IPS-20b (cell line): ENCODE measurements around the gene RAD51B.

Experiments used
- H3K27ac ChIP-seq: one replicate; pipeline ENCODE4 v1.5.1; 2013; ENCODE audit warnings: low read length
- H3K27me3 ChIP-seq: 2 replicates; pipeline ENCODE4 v1.6.1; 2013; ENCODE audit warnings: mild to moderate bottlenecking, low read length, inconsistent platforms; ENCODE audit not compliant: insufficient read depth
- H3K36me3 ChIP-seq: 2 replicates; pipeline ENCODE4 v1.6.1; 2013; ENCODE audit warnings: low read depth, mild to moderate bottlenecking, inconsistent platforms, low read length, moderate library complexity; ENCODE audit not compliant: insufficient read depth
- H3K4me1 ChIP-seq: 2 replicates; pipeline ENCODE4 v1.6.1; 2013; ENCODE audit warnings: mild to moderate bottlenecking, control low read depth, inconsistent platforms, low read length, moderate library complexity; ENCODE audit not compliant: insufficient read depth
- H3K4me3 ChIP-seq: 2 replicates; pipeline ENCODE4 v1.5.1; 2013; ENCODE audit warnings: mild to moderate bottlenecking, low read length, inconsistent platforms
- H3K9ac ChIP-seq: 2 replicates; pipeline ENCODE4 v1.6.1; 2013; ENCODE audit warnings: low read depth, mild to moderate bottlenecking, inconsistent platforms, low read length, moderate library complexity
- H3K9me3 ChIP-seq: 2 replicates; pipeline ENCODE4 v1.6.1; 2013; ENCODE audit warnings: mild to moderate bottlenecking, low read depth, low read length, inconsistent platforms; ENCODE audit not compliant: insufficient read depth

The RAD51B gene

DNA sequence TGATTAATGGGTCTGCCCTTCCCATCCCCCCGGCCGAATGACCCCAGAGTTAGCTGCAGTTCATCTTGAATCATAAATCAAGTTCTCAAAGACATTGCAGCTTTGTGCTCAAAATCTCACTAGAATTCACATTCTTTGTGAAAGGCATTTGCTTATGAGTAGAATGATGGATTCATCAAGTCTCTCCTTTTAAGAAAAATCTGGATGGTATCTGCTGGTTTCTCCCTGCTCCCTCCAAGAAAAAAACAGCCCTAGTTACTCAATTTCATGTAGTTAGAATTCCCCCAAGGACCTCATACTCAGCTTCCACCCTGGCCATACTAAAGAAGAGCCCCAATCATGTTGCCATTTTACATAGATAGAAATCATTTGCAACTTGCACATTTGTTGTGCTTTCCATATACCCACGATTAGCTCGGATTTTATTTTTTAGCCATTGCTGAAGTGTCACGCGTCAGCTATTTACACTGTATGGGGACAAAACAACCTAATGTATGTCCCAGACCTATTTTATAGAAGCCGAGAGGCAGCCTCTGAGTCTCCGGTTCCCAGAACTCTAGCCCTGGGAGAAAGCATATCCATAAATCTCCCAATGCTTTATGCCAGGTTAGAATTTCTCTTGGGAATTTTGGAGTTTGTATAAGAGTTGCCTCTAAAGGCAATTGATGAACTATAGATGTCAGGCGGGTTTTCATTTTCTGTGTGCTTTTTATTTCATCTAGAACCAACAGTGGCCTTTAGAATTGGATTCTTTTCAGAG is 673.8 kb downstream of the RAD51B start:
- Histone ChIP-seq H3K9me3 (no peaks in the 10 kb centered on the region), H3K4me1 (peaks cover 20% of the 10 kb centered on the region; the same call in 1 of the 2 replicates), H3K27me3 (no peaks in the 10 kb centered on the region)

DNA sequence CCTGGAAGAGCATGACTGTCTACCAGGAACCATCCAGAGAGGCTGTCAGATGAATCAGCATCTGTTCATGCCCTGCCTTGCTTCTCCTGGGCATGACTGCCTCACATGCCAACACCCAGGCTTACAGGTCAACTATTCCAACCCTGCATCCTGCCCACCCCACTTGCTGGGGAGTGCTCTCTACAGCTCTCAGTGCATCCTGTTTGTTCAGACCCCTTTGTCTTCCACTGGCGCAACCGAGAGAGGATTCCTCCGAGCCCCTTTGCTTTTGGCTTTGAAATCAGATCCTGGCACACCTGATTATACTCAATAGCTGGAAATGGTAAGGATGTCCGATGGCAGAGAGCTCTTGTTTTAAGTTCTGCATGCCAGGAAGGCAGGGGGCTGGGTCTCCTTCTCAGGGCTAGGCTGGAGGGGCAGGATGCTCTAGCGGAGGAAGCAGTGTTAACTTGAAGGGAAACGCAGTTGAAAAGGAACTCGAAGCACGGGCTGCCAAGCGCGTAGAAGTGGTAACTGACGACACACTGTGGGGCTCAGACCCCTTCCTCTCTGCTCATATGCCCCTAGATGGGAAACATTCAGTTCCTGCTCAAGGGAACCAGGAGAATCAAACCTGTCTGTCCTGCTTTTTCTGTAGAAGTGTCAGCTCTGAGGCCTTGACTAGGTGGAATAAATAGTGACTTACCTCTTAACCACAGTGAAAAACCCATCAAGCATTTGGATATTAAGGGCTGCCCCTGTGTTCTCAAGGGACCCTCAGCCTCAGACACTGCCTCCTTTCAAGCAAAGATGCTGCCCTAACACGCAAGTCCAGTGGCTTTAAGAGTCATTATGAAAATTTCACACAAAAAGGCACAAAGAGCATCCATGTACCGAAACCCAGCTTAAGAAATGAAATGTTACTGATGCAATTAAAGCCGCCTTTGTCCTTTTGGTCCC is 675.8 kb downstream of the RAD51B start:
- Histone ChIP-seq H3K4me1 (peaks cover 18% of the 10 kb centered on the region; the same call in 1 of the 2 replicates), H3K36me3 (no peaks in the 10 kb centered on the region), H3K9me3 (no peaks in the 10 kb centered on the region), H3K27ac (no peak overlapping the region), H3K27me3 (no peaks in the 10 kb centered on the region), H3K9ac (no peak overlapping the region), H3K4me3 (no peak overlapping the region)

More for the DNA sequence above, 673.8 kb downstream of the RAD51B start:
- Histone ChIP-seq H3K4me3 (no peak overlapping the region), H3K36me3 (no peaks in the 10 kb centered on the region), H3K27ac (no peak overlapping the region), H3K9ac (no peak overlapping the region)

GRCh38 chr14:68497011-68497410 is 677.4 kb downstream of the RAD51B start:
- Histone ChIP-seq H3K27ac (no peak overlapping the region), H3K4me1 (peaks cover 13% of the 10 kb centered on the region; the same call in 1 of the 2 replicates), H3K9ac (no peak overlapping the region), H3K9me3 (no peaks in the 10 kb centered on the region), H3K27me3 (no peaks in the 10 kb centered on the region), H3K4me3 (no peak overlapping the region), H3K36me3 (no peaks in the 10 kb centered on the region)

DNA sequence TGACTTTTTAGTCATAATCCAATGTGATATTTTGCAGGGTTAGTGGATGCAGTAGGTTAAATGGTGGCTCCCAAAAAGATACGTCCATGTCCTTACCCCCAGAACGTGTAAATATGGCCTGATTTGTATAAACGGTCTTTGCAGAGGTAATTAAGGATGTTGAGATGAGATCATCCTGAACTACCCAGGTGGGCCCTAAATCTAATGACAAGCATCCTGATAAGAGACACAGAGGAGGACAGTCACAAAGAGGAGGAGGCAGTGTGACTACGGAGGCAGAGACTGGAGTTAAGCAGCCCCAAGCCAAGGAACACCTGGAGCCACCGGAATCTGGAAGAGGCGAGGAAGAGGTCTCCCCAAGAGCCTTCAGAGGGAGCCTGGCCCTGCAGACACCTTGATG is 679.9 kb downstream of the RAD51B start:
- Histone ChIP-seq H3K27ac (no peak overlapping the region), H3K27me3 (no peaks in the 10 kb centered on the region), H3K9ac (no peak overlapping the region), H3K4me1 (peaks cover 4% of the 10 kb centered on the region; the same call in 1 of the 2 replicates), H3K36me3 (no peaks in the 10 kb centered on the region), H3K9me3 (no peaks in the 10 kb centered on the region), H3K4me3 (no peak overlapping the region)

- no peak overlapping the region for H3K27ac ChIP-seq
- H3K27me3 ChIP-seq, result no peaks in the 10 kb centered on the region
- H3K9me3 ChIP-seq, result no peaks in the 10 kb centered on the region
- H3K4me3 ChIP-seq, result no peak overlapping the region
- H3K4me1 ChIP-seq, result peaks cover 15% of the 10 kb centered on the region; the same call in 1 of the 2 replicates
- no peak overlapping the region for H3K9ac ChIP-seq
- H3K36me3 ChIP-seq, result no peaks in the 10 kb centered on the region
Measured at GRCh38 chr14:68501171-68501570, 681.6 kb downstream of the RAD51B start.

GRCh38 chr14:68501614-68502052 is 682.1 kb downstream of the RAD51B start:
- Histone ChIP-seq H3K36me3 (no peaks in the 10 kb centered on the region), H3K4me3 (no peak overlapping the region), H3K9me3 (no peaks in the 10 kb centered on the region), H3K9ac (no peak overlapping the region), H3K27me3 (no peaks in the 10 kb centered on the region), H3K27ac (no peak overlapping the region), H3K4me1 (peaks cover 16% of the 10 kb centered on the region; the same call in 1 of the 2 replicates)

DNA sequence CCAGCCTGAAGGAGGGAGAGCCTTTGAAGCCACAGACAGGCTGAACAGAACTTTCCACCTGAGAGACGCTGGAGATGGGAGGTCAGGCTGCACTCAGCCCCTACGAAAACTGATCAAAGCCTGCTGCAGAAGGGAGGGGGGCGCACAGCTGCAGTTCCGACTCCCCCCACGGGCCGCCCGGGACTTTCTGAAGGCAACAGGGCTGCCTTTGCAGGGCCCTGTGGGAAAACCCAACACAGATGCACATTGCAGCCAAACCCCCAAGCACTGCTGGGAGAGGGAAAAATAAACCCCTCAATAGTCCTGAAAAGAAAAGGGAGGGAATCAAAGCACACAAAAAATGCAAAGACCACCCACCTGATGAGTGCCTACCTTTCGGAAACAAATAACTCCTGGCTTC is 682.7 kb downstream of the RAD51B start:
- H3K4me3 ChIP-seq, result no peak overlapping the region
- H3K9me3 ChIP-seq, result no peaks in the 10 kb centered on the region
- no peaks in the 10 kb centered on the region for H3K27me3 ChIP-seq
- H3K36me3 ChIP-seq, result no peaks in the 10 kb centered on the region
- no peak overlapping the region for H3K27ac ChIP-seq
- H3K4me1 ChIP-seq, result peaks cover 16% of the 10 kb centered on the region; the same call in 1 of the 2 replicates
- no peak overlapping the region for H3K9ac ChIP-seq

- Histone ChIP-seq H3K9me3 (no peaks in the 10 kb centered on the region), H3K4me3 (no peak overlapping the region), H3K36me3 (no peaks in the 10 kb centered on the region), H3K27ac (no peak overlapping the region), H3K9ac (no peak overlapping the region), H3K27me3 (no peaks in the 10 kb centered on the region), H3K4me1 (peaks cover 16% of the 10 kb centered on the region; the same call in 1 of the 2 replicates)
Measured at GRCh38 chr14:68503186-68503825, 683.7 kb downstream of the RAD51B start.

- H3K4me1 ChIP-seq, result peaks cover 16% of the 10 kb centered on the region; the same call in 1 of the 2 replicates
- no peaks in the 10 kb centered on the region for H3K27me3 ChIP-seq
- H3K4me3 ChIP-seq, result no peak overlapping the region
- no peak overlapping the region for H3K27ac ChIP-seq
- no peaks in the 10 kb centered on the region for H3K9me3 ChIP-seq
- H3K9ac ChIP-seq, result no peak overlapping the region
- no peaks in the 10 kb centered on the region for H3K36me3 ChIP-seq
Measured at GRCh38 chr14:68504861-68505260, 685.3 kb downstream of the RAD51B start.

DNA sequence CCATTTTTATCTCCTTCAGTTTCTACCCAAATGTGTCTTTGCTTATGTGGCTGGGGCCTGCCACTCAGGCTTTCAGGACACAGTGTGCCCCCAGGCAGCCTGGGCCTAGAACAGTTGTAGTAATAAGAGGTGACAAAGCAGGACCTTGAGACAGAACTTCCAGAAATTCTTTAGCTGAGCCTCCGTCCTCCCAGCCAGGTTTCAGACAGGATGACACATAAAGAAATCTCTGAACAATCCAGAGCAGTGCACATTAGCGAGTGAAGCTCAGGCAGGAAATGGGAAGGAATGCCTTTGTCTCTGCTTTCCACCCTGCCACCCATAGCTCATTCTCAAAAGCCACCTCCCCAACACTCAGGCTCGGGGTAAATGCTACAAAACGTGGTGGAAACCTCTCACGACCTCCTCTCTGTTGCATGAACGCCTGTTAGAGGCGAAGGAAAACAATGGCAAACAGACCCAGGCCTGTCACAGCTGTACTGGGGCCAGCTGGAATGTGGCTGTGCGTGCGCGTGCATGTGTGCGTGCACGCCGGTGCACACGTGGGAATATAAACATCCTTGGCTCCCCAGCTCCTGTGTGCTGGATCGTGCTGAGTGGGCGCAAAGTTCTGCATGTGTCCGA is 686.6 kb downstream of the RAD51B start:
- no peak overlapping the region for H3K4me3 ChIP-seq
- no peaks in the 10 kb centered on the region for H3K9me3 ChIP-seq
- H3K4me1 ChIP-seq, result peaks cover 16% of the 10 kb centered on the region; the same call in 1 of the 2 replicates
- H3K36me3 ChIP-seq, result no peaks in the 10 kb centered on the region
- H3K27me3 ChIP-seq, result no peaks in the 10 kb centered on the region
- H3K9ac ChIP-seq, result no peak overlapping the region
- H3K27ac ChIP-seq, result no peak overlapping the region
